GM23248 (cell line): ENCODE results near the gene ZSWIM5. TPM values are rescaled to one million over a fixed set of nuclear protein-coding genes. Genes with fewer than 3 reads are reported as not detected.
"Not testable (repeated sequence)": the region's sequence is repeated elsewhere in the genome, so short reads cannot be mapped to it uniquely, and the experiment has no call there.

Experiments
- DNase-seq: peaks from one replicate; pipeline ENCODE4 v3.0.0-alpha.2; 2015
- H2AFZ ChIP-seq: fragments of 200-600 bp; sonication (generic); 2 replicates; pipeline ENCODE4 v1.6.1; 2016; ENCODE audit warnings: antibody characterized with exemption
- H3F3A ChIP-seq: fragments of 200-600 bp; sonication (generic); 2 replicates; pipeline ENCODE4 v1.6.1; 2016; ENCODE audit warnings: mild to moderate bottlenecking, antibody characterized with exemption, mixed run types; ENCODE audit not compliant: insufficient read depth
- H3K27ac ChIP-seq: fragments of 200-600 bp; sonication (generic); 2 replicates; pipeline ENCODE4 v1.5.1; 2016; ENCODE audit warnings: mild to moderate bottlenecking
- H3K27me3 ChIP-seq: fragments of 200-600 bp; sonication (generic); replicated peaks from 2 replicates; pipeline ENCODE4 v1.6.1; 2016; ENCODE audit warnings: mild to moderate bottlenecking; ENCODE audit not compliant: insufficient read depth
- H3K36me3 ChIP-seq: fragments of 200-600 bp; sonication (generic); 2 replicates; pipeline ENCODE4 v1.6.1; 2016; ENCODE audit warnings: low read depth, mild to moderate bottlenecking
- H3K4me1 ChIP-seq: fragments of 200-600 bp; sonication (generic); 2 replicates; pipeline ENCODE4 v1.6.1; 2016; ENCODE audit warnings: mild to moderate bottlenecking; ENCODE audit not compliant: insufficient read depth
- H3K4me2 ChIP-seq: fragments of 200-600 bp; sonication (generic); one replicate; pipeline ENCODE4 v1.6.1; 2016; ENCODE audit warnings: mild to moderate bottlenecking; ENCODE audit not compliant: unreplicated experiment
- H3K4me3 ChIP-seq: fragments of 200-600 bp; sonication (generic); 2 replicates; pipeline ENCODE4 v1.5.1; 2016; ENCODE audit warnings: mild to moderate bottlenecking
- H3K79me2 ChIP-seq: fragments of 200-600 bp; sonication (generic); 2 replicates; pipeline ENCODE4 v1.6.1; 2016; ENCODE audit warnings: mild to moderate bottlenecking; ENCODE audit not compliant: insufficient read depth
- H3K9ac ChIP-seq: fragments of 200-600 bp; sonication (generic); 2 replicates; pipeline ENCODE4 v1.6.1; 2016; ENCODE audit warnings: mild to moderate bottlenecking
- H3K9me2 ChIP-seq: fragments of 200-600 bp; sonication (generic); 2 replicates; pipeline ENCODE4 v1.6.1; 2016; ENCODE audit warnings: mixed run types, mild to moderate bottlenecking, moderate library complexity; ENCODE audit not compliant: insufficient read depth
- H3K9me3 ChIP-seq: fragments of 200-600 bp; sonication (generic); one replicate; pipeline ENCODE4 v1.6.1; 2017; ENCODE audit warnings: low read depth
- H4K20me1 ChIP-seq: fragments of 200-600 bp; sonication (generic); 2 replicates; pipeline ENCODE4 v1.6.0; 2016; ENCODE audit not compliant: insufficient read depth
- EZH2 ChIP-seq: fragments of 200-600 bp; sonication (generic); IDR thresholded peaks from 2 replicates; pipeline ENCODE4 v1.6.1; 2018; ENCODE audit warnings: antibody characterized with exemption, mild to moderate bottlenecking; ENCODE audit not compliant: insufficient read depth, poor library complexity, severe bottlenecking
- EZH2phosphoT487 ChIP-seq: fragments of 200-600 bp; sonication (generic); IDR thresholded peaks from 2 replicates; pipeline ENCODE4 v1.6.1; 2018; ENCODE audit warnings: antibody characterized with exemption, moderate library complexity, mild to moderate bottlenecking, low read depth; ENCODE audit not compliant: insufficient read depth
- WGBS, 2 experiments: methylation state at CpG; one replicate each; pipeline ENCODE4 v1.1.6; 2015 to 2017; ENCODE audit warnings: low lambda C conversion rate in 2 of 2, low coverage in 1 of 2; ENCODE audit errors: missing lambda C conversion rate in 2 of 2; 5-methylcytosine and 5-hydroxymethylcytosine counted together
- in situ Hi-C: fragments of 300-500 bp; cut with MboI; formaldehyde crosslinking; loops from 2 replicates; pipeline ENCODE4 v1.15.0; 2020
- polyA plus RNA-seq: library from polyadenylated mRNA; unstranded; fragments of >200 nt; fragmentation: Nextera tagmentation; extraction: Ambion mirVana; gene quantifications from 2 replicates; pipeline ENCODE4 v1.2.1, GENCODE V29; 2016
- total RNA-seq: library from RNA; depleted of rRNA; stranded (reverse); fragments of >200 nt; shearing (Covaris generic); gene quantifications from 2 replicates; pipeline ENCODE4 v1.2.3, GENCODE V29; 2014

ZSWIM5 gene
- total and polyA plus RNA-seq, 2 experiments from 2014 or later: 0.06 to 0.54 TPM

DNA sequence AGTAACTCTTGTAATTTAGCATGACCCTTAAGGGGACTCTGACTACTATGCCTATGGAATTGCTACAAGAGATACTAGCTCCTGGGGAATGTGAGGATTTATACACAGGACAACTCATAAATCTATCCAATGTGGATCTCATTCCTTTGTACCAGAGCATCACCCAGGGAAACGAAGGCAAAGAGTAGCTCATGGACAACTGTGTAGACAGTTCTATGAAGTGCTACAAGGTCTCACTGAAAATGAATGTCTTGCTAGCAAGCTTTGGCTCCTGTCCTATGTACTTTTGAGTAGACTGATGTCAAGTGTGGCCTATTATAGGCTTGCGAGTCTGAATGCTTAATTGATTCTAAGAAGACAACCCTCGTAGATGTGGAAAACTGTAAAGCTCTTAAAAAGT lies 93.7 kb downstream of the ZSWIM5 start:
- H3F3A ChIP-seq: no peaks in the 10 kb centered on the region
- no peak overlapping the region for H3K27ac ChIP-seq
- no peak overlapping the region for H3K4me3 ChIP-seq
- no peak overlapping the region for H3K9ac ChIP-seq
- H3K9me2 ChIP-seq: no peaks in the 10 kb centered on the region
- in situ Hi-C loops: no loop called here
- 41 to 42% methylated on average over 3 of the region's 3 CpGs for WGBS, 2 experiments
- no peaks in the 10 kb centered on the region for H3K9me3 ChIP-seq
- H3K4me1 ChIP-seq: no peaks in the 10 kb centered on the region
- H3K27me3 ChIP-seq: no peaks in the 10 kb centered on the region
- H4K20me1 ChIP-seq: no peaks in the 10 kb centered on the region
- H3K4me2 ChIP-seq: no peak overlapping the region
- no peak for DNase-seq
- H2AFZ ChIP-seq: no peak overlapping the region
- H3K36me3 ChIP-seq: no peaks in the 10 kb centered on the region
- no peaks in the 10 kb centered on the region for H3K79me2 ChIP-seq
- TF ChIP-seq EZH2phosphoT487: no peak
- TF ChIP-seq EZH2: no peak

DNA sequence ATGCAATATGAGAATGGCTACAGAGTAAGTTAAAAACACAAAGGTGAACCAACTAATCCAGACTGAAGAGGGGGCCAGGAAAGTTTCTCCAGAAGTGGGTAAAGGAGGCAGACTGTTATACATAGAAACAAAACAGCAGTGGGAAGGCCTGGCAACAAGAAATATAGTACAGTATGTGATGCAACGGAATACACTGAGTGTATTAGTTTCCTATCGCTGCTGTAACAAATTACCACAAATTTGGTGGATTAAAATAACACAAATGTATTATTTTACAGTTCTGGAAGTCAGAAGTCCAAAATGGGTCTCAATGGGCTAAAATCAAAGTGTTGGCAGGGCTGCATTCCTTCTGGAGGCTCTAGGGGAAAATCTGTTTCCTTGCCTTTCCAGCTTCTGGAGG lies 95.2 kb downstream of the ZSWIM5 start:
- Histone ChIP-seq H3F3A (no peaks in the 10 kb centered on the region), H3K79me2 (no peaks in the 10 kb centered on the region), H3K27ac (no peak overlapping the region), H3K4me3 (no peak overlapping the region), H2AFZ (no peak overlapping the region), H3K9me2 (no peaks in the 10 kb centered on the region), H3K27me3 (no peaks in the 10 kb centered on the region), H4K20me1 (no peaks in the 10 kb centered on the region), H3K4me2 (no peak overlapping the region), H3K36me3 (no peaks in the 10 kb centered on the region), H3K9ac (no peak overlapping the region), H3K9me3 (no peaks in the 10 kb centered on the region), H3K4me1 (no peaks in the 10 kb centered on the region)
- WGBS, 2 experiments: 78 to 80% methylated on average over 2 of the region's 2 CpGs
- no peak for TF ChIP-seq EZH2
- TF ChIP-seq EZH2phosphoT487: no peak
- no peak for DNase-seq
- in situ Hi-C loops: no loop called here

DNA sequence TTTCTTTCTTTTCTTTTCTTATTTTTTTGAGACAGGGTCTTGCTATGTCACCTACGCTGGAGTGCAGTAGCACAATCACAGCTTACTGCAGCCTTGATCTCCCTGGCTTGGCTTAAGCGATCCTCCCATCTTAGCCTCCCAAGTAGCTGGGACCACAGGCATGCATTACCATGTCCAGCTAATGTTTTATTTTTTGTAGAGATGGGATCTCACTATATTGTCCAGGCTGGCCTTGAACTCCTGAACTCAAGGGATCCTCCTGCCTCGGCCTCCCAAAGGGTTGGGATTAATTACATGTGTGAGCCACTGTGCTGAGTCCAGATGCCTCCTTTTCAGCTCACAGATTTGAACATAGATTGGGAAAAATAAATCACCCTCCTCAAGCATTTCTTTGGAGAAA lies 98.6 kb downstream of the ZSWIM5 start:
- no peak overlapping the region for H3K9ac ChIP-seq
- H3K4me1 ChIP-seq: no peaks in the 10 kb centered on the region
- no peaks in the 10 kb centered on the region for H3K9me3 ChIP-seq
- no peak for DNase-seq
- H3F3A ChIP-seq: no peaks in the 10 kb centered on the region
- no peaks in the 10 kb centered on the region for H4K20me1 ChIP-seq
- H3K27ac ChIP-seq: no peak overlapping the region
- no peak overlapping the region for H3K4me2 ChIP-seq
- no peaks in the 10 kb centered on the region for H3K79me2 ChIP-seq
- in situ Hi-C loops: no loop called here
- H3K36me3 ChIP-seq: no peaks in the 10 kb centered on the region
- no peak overlapping the region for H3K4me3 ChIP-seq
- 72 to 76% methylated on average over 3 of the region's 3 CpGs for WGBS, 2 experiments
- TF ChIP-seq EZH2phosphoT487 (no peak), EZH2 (no peak)
- no peak overlapping the region for H2AFZ ChIP-seq
- no peaks in the 10 kb centered on the region for H3K9me2 ChIP-seq
- no peaks in the 10 kb centered on the region for H3K27me3 ChIP-seq

DNA sequence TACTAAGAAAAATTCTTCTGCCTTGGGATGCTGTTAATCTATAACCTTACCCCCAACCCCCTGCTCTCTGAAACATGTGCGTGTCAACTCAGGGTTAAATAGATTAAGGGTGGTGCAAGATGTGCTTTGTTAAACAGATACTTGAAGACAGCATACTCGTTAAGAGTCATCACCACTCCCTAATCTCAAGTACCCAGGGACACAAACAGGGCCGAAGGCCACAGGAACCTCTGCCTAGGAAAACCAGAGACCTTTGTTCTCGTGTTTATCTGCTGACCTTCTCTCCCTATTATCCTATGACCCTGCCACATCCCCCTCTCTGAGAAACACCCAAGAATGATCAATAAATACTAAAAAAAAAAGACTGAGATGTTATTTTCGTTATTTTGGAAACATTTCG lies 99.5 kb downstream of the ZSWIM5 start:
- H3K79me2 ChIP-seq, H3K27ac ChIP-seq, H3K9ac ChIP-seq, in situ Hi-C loops, H2AFZ ChIP-seq, H3K36me3 ChIP-seq, H3K4me1 ChIP-seq, H3K4me2 ChIP-seq, H3K4me3 ChIP-seq, DNase-seq, H3K9me3 ChIP-seq, H3K27me3 ChIP-seq, H3K9me2 ChIP-seq, H4K20me1 ChIP-seq, H3F3A ChIP-seq: not testable (repeated sequence)
- WGBS, 2 experiments: 59 to 66% methylated on average over 6 of the region's 6 CpGs

DNA sequence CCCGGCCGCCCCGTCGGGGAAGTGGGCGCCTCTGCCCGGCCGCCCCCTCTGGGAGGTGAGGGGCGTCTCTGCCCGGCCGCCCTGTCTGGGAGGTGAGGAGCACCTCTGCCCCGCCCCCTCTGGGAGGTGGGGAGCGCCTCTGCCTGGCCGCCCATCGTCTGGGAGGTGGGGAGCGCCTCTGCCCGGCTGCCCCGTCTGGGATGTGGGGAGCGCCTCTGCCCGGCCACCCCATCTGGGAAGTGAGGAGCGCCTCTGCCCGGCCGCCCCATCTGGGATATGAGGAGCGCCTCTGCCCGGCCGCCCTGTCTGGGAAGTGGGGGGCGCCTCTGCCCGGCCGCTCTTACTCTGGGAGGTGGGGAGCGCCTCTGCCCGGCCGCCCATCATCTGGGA lies 100.3 kb downstream of the ZSWIM5 start:
- H3K27ac ChIP-seq, H3K4me3 ChIP-seq, H3K36me3 ChIP-seq, H4K20me1 ChIP-seq, H3K4me1 ChIP-seq, H3K9me3 ChIP-seq, DNase-seq, H3K79me2 ChIP-seq, H3K4me2 ChIP-seq, H2AFZ ChIP-seq, H3K9me2 ChIP-seq, H3K9ac ChIP-seq, H3K27me3 ChIP-seq, in situ Hi-C loops, H3F3A ChIP-seq: not testable (repeated sequence)
- whole genome bisulfite sequencing, 2 experiments: 87 to 96% methylated on average over 7 to 27 of the region's 31 CpGs

DNA sequence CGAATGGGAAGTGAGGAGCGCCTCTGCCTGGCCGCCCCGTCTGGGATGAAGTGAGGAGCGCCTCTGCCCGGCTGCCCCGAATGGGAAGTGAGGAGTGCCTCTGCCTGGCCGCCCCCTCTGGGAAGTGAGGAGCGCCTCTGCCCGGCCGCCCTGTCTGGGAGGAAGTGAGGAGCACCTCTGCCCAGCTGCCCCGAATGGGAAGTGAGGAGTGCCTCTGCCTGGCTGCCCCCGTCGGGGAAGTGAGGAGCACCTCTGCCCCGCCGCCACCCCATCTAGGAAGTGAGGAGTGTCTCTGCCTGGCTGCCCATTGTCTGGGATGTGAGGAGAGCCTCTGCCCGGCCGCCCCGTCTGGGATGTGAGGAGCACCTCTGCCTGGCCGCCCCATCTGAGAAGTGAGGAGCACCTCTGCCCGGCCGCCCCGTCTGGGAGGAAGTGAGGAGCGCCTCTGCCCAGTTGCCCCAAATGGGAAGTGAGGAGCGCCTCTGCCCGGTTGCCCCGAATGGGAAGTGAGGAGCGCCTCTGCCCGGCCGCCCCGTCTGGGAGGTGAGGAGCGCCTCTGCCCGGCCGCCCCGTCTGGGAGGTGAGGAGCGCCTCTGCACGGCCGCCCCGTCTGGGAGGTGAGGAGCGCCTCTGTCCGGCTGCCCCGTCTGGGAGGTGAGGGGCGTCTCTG lies 100.8 kb downstream of the ZSWIM5 start:
- DNase-seq, H3K36me3 ChIP-seq, H3K9me3 ChIP-seq, H3K4me1 ChIP-seq, H2AFZ ChIP-seq, H3F3A ChIP-seq, in situ Hi-C loops, H3K4me3 ChIP-seq, H3K9ac ChIP-seq, H3K27me3 ChIP-seq, H3K79me2 ChIP-seq, H3K27ac ChIP-seq, H3K4me2 ChIP-seq, H4K20me1 ChIP-seq, H3K9me2 ChIP-seq: not testable (repeated sequence)
- 90 to 94% methylated on average over 3 to 43 of the region's 43 CpGs for WGBS, 2 experiments
